Kidney (tissue), 14 donors: ENCODE data around the gene TTC13. TPM values are rescaled to one million over a fixed set of nuclear protein-coding genes. Genes with fewer than 3 reads are reported as not detected.

ENCODE experiments used
- DNase-seq, 5 donors: peaks; one replicate each; pipeline ENCODE4 v3.0.0-alpha.2; 2013 to 2020
- FAIRE-seq: peaks from 2 replicates; lab custom pipeline; 2012; peaks lifted over from hg19 to GRCh38; lab: Jason Lieb, UNC
- H3K27ac ChIP-seq, 2 donors: one replicate each; pipeline ENCODE4 v1.7.0; 2013; ENCODE audit warnings: low read depth in 2 of 2, low read length in 2 of 2, inconsistent platforms in 1 of 2
- H3K27me3 ChIP-seq: one replicate; pipeline ENCODE4 v1.7.1; 2013; ENCODE audit warnings: low read length, inconsistent platforms; ENCODE audit not compliant: control insufficient read depth, insufficient read depth
- H3K36me3 ChIP-seq, 3 donors: one replicate each; pipeline versions ENCODE4 v1.7.0 to v1.7.1; 2013; ENCODE audit warnings: low read length in 3 of 3, control low read depth in 1 of 3, inconsistent platforms in 1 of 3; ENCODE audit not compliant: insufficient read depth in 3 of 3, control insufficient read depth in 2 of 3
- H3K4me1 ChIP-seq, 3 donors: one replicate each; pipeline versions ENCODE4 v1.7.0 to v1.7.1; 2013; ENCODE audit warnings: low read length in 3 of 3, inconsistent platforms in 1 of 3, low read depth in 1 of 3; ENCODE audit not compliant: control insufficient read depth in 2 of 3, insufficient read depth in 2 of 3
- H3K4me3 ChIP-seq, 3 donors: one replicate each; pipeline versions ENCODE4 v1.7.0 to v1.8.1; 2013; ENCODE audit warnings: low read length in 3 of 3, control low read depth in 1 of 3, inconsistent platforms in 1 of 3
- H3K9ac ChIP-seq, 3 donors: one replicate each; pipeline versions ENCODE4 v1.7.0 to v1.7.1; 2013; ENCODE audit warnings: low read length in 3 of 3, control low read depth in 1 of 3, inconsistent platforms in 1 of 3
- H3K9me3 ChIP-seq, 3 donors: one replicate each; pipeline versions ENCODE4 v1.7.0 to v1.7.1; 2013; ENCODE audit warnings: low read length in 3 of 3, control low read depth in 1 of 3, inconsistent platforms in 1 of 3; ENCODE audit not compliant: control insufficient read depth in 2 of 3, insufficient read depth in 1 of 3
- CTCF ChIP-seq: IDR thresholded peaks from 3 replicates; pipeline ENCODE4 v1.5.1; 2012; ENCODE audit warnings: mild to moderate bottlenecking, moderate library complexity, borderline replicate concordance; ENCODE audit not compliant: insufficient read depth; ENCODE audit errors: extremely low read depth
- intact Hi-C: fragments of 100-400 bp; cut with DNase I; formaldehyde crosslinking; loops from one replicate; pipeline ENCODE4 v1.11.1; 2022
- polyA plus RNA-seq: library from polyadenylated mRNA; stranded (reverse); fragments of 350-450 nt; fragmentation: Illumina TruSeq; extraction: RNeasy Lipid Tissue Mini Kit (QIAGEN cat#74804); gene quantifications from one replicate; pipeline ENCODE4 v1.2.3, GENCODE V29; 2014; ENCODE audit warnings: low read depth, low replicate concordance; ENCODE audit not compliant: insufficient read depth
- total RNA-seq: library from RNA; stranded (reverse); fragmentation: NEBNext Ultra II Directional; extraction: Animal tissue kit (Norgen Biotek cat#: 25700); gene quantifications from one replicate; pipeline ENCODE4 v1.2.1, GENCODE V29; 2021
- donor health status: control.
- donor health status: control.
- donor health status: control.
- donor health status: control.
- donor health status: control.
- donor health status: DM: yes; HTN: yes; CAD: no.
- donor health status: Normal renal cell carcinoma (clear cell type).

Gene TTC13
- total and polyA plus RNA-seq, 2 donors from 2014 or later = 4.2 to 15.6 TPM

GRCh38 chr1:230938924-230939368 is 39.7 kb downstream of the TTC13 start:
- no peak overlapping the region for H3K9ac ChIP-seq
- no peaks in the 10 kb centered on the region for H3K9me3 ChIP-seq
- H3K4me1 ChIP-seq = no peaks in the 10 kb centered on the region
- H3K27ac ChIP-seq = no peak overlapping the region
- peak in 2 of 5 donors; percentile 25 to 56 for DNase-seq
- no peaks in the 10 kb centered on the region for H3K36me3 ChIP-seq
- no peak for TF ChIP-seq CTCF
- no peak overlapping the region for H3K4me3 ChIP-seq
- no peaks in the 10 kb centered on the region for H3K27me3 ChIP-seq
- intact Hi-C loops = no loop called here
- no peak for FAIRE-seq

DNA sequence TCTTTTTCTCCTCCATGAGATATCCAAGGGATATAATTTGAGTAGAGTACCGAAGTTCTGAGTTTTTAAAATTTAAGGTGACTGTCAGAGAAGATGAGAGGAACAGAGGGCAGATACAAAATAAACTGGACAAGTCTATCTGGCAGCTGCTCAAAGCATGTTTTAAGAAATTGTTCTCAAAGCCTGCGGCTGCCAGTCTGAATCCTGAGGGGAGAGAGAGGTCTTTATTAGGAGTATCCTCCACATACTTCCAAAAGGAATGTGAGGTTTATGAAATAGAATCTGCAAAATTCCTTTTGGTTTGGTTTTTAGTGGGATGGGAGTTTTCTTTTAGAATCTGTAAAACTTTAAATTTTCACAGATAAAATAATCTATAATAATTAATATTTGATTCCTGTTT is 41.3 kb downstream of the TTC13 start:
- no peak overlapping the region for H3K27ac ChIP-seq
- no peak for TF ChIP-seq CTCF
- no peak overlapping the region for H3K4me3 ChIP-seq
- no peaks in the 10 kb centered on the region for H3K36me3 ChIP-seq
- intact Hi-C loops = no loop called here
- no peak for DNase-seq
- H3K27me3 ChIP-seq = no peaks in the 10 kb centered on the region
- no peak overlapping the region for H3K9ac ChIP-seq
- no peaks in the 10 kb centered on the region for H3K4me1 ChIP-seq
- no peak for FAIRE-seq
- no peaks in the 10 kb centered on the region for H3K9me3 ChIP-seq

- H3K9ac ChIP-seq = no peak overlapping the region
- intact Hi-C loops = no loop called here
- no peaks in the 10 kb centered on the region for H3K36me3 ChIP-seq
- no peaks in the 10 kb centered on the region for H3K27me3 ChIP-seq
- DNase-seq (no peak), FAIRE-seq (no peak)
- no peak overlapping the region for H3K27ac ChIP-seq
- H3K9me3 ChIP-seq = no peaks in the 10 kb centered on the region
- TF ChIP-seq CTCF = no peak
- no peaks in the 10 kb centered on the region for H3K4me1 ChIP-seq
- H3K4me3 ChIP-seq = no peak overlapping the region
Measured at GRCh38 chr1:230936475-230936874, 42.2 kb downstream of the TTC13 start.

- DNase-seq (no peak), FAIRE-seq (no peak)
- Histone ChIP-seq H3K4me1 (no peaks in the 10 kb centered on the region), H3K9ac (no peak overlapping the region), H3K4me3 (no peak overlapping the region), H3K27me3 (no peaks in the 10 kb centered on the region), H3K27ac (no peak overlapping the region), H3K36me3 (peaks cover 0 to 4% (median 0%) of the 10 kb centered on the region in 3 donors), H3K9me3 (no peaks in the 10 kb centered on the region)
- no peak for TF ChIP-seq CTCF
- intact Hi-C loops = no loop called here
Measured at GRCh38 chr1:230935852-230936251, 42.8 kb downstream of the TTC13 start.
